ENCODE measurements around the gene PAQR8. TPM values are rescaled to one million over a fixed set of nuclear protein-coding genes. Genes with fewer than 3 reads are reported as not detected.

Gene PAQR8
- total RNA-seq, 1 donor from 2014 or later: 6.1 TPM

DNA sequence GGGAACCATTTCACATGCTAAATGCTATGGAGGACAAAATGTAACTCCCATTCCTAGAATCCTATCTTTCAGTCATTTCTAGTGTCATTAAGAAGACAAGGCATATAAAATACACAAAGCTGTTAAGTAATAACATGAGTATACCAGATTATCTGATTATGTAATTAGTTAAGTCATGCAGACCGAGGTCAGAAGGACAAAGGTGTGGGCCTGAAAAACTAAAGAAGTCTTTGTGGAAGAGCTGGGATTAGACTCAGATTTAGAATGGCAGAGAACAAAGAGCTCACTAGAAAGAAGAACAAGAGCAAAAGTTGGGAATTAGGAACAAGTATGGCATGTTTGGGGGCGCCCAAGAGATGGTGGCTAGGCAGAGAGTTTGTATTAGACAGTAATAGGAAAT, 95.1 kb downstream of the PAQR8 start:
- Histone ChIP-seq H3K4me1 (no peaks in the 10 kb centered on the region), H3K36me3 (no peaks in the 10 kb centered on the region), H3K4me3 (no peak overlapping the region), H3K27me3 (no peaks in the 10 kb centered on the region), H3K27ac (no peak overlapping the region), H3K9me3 (no peaks in the 10 kb centered on the region)
- intact Hi-C loops (cut with DNase I): no loop called here
- TF ChIP-seq, protein P1, sequence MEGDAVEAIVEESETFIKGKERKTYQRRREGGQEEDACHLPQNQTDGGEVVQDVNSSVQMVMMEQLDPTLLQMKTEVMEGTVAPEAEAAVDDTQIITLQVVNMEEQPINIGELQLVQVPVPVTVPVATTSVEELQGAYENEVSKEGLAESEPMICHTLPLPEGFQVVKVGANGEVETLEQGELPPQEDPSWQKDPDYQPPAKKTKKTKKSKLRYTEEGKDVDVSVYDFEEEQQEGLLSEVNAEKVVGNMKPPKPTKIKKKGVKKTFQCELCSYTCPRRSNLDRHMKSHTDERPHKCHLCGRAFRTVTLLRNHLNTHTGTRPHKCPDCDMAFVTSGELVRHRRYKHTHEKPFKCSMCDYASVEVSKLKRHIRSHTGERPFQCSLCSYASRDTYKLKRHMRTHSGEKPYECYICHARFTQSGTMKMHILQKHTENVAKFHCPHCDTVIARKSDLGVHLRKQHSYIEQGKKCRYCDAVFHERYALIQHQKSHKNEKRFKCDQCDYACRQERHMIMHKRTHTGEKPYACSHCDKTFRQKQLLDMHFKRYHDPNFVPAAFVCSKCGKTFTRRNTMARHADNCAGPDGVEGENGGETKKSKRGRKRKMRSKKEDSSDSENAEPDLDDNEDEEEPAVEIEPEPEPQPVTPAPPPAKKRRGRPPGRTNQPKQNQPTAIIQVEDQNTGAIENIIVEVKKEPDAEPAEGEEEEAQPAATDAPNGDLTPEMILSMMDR (IDR thresholded peaks at IDR 0.05): no peak
- no peak for DNase-seq (ENCODE audit: low spot score in 2 of 2)

Other genes starting within 250 kb of the PAQR8 start
- gene IL17A, start 175.8 kb upstream of the PAQR8 start, total RNA-seq: not detected
- not detected for gene IL17F, start 117.7 kb upstream of the PAQR8 start, total RNA-seq
- 44.6 TPM for gene MCM3, start 77.4 kb upstream of the PAQR8 start, total RNA-seq
- gene EFHC1, start 58.2 kb downstream of the PAQR8 start, total RNA-seq: 7.3 TPM
- 32.6 TPM for gene TRAM2, start 214.9 kb downstream of the PAQR8 start, total RNA-seq